HEK293 (cell line): ENCODE data around the gene ABCC3.

ENCODE experiments used
- CTCF ChIA-PET: fragments of 350-600 bp; formaldehyde crosslinking; extraction: SDS; loops from one replicate; lab custom pipeline; 2021; ENCODE audit warnings: antibody characterized with exemption; lab: Yijun Ruan, JAX
- POLR2A ChIA-PET: fragments of 300-600 bp; formaldehyde crosslinking; extraction: SDS; loops from one replicate; lab custom pipeline; 2020; ENCODE audit warnings: antibody characterized with exemption, inconsistent platforms; lab: Yijun Ruan, JAX
- H3K27ac ChIP-seq: fragments of 200-500 bp; sonication (Bioruptor generic); 2 replicates; pipeline ENCODE4 v1.5.1; 2014; ENCODE audit warnings: low read depth, low read length, control low read depth, inconsistent platforms; ENCODE audit errors: extremely low read depth
- H3K36me3 ChIP-seq, 2 experiments: fragments of 200-500 bp in 1 of 2; sonication (Bioruptor generic) in 1 of 2; 1 replicate in 1 of 2; 2 replicates in 1 of 2; pipeline ENCODE4 v1.5.1; 2014 to 2017; ENCODE audit warnings: inconsistent platforms in 2 of 2, low read length in 2 of 2; ENCODE audit not compliant: control insufficient read depth in 2 of 2, insufficient read depth in 1 of 2
- H3K4me1 ChIP-seq: fragments of 200-500 bp; sonication (Bioruptor generic); 2 replicates; pipeline ENCODE4 v1.5.1; 2014; ENCODE audit warnings: mild to moderate bottlenecking, low read length, inconsistent platforms; ENCODE audit not compliant: control insufficient read depth, insufficient read depth
- H3K4me3 ChIP-seq: 2 replicates; pipeline ENCODE4 v1.5.1; 2011; ENCODE audit warnings: low read depth, mild to moderate bottlenecking, control low read depth, low read length, moderate library complexity
- H3K9me3 ChIP-seq: fragments of 200-500 bp; sonication (Bioruptor generic); 2 replicates; pipeline ENCODE4 v1.5.1; 2014; ENCODE audit warnings: low read depth, low read length, inconsistent platforms; ENCODE audit not compliant: control insufficient read depth, insufficient read depth
- OSR2 ChIP-seq: fragments of 450-650 bp; formaldehyde crosslinking; IDR thresholded peaks from 2 replicates; pipeline ENCODE4 v1.5.1; 2016; ENCODE audit warnings: missing biosample characterization, missing genetic modification characterization
- PATZ1 ChIP-seq: fragments of 450-650 bp; formaldehyde crosslinking; IDR thresholded peaks from 2 replicates; pipeline ENCODE4 v1.5.1; 2016; ENCODE audit warnings: missing biosample characterization, missing genetic modification characterization
- PRDM1 ChIP-seq: fragments of 450-650 bp; formaldehyde crosslinking; IDR thresholded peaks from 2 replicates; pipeline ENCODE4; 2016; ENCODE audit warnings: missing biosample characterization, missing genetic modification characterization
- PRDM10 ChIP-seq: fragments of 450-650 bp; formaldehyde crosslinking; IDR thresholded peaks from 2 replicates; pipeline ENCODE4 v1.5.1; 2016; ENCODE audit warnings: missing biosample characterization, missing genetic modification characterization
- PRDM6 ChIP-seq: fragments of 450-650 bp; formaldehyde crosslinking; IDR thresholded peaks from 2 replicates; pipeline ENCODE4 v1.5.1; 2017; ENCODE audit warnings: missing biosample characterization, missing genetic modification characterization
- SETDB1 ChIP-seq: IDR thresholded peaks from one replicate; pipeline ENCODE4 v1.6.1; 2017; ENCODE audit warnings: mild to moderate bottlenecking, low read length, moderate library complexity, mixed read lengths; ENCODE audit not compliant: insufficient read length
- TSHZ1 ChIP-seq: fragments of 450-650 bp; formaldehyde crosslinking; IDR thresholded peaks from 2 replicates; pipeline ENCODE4 v1.5.1; 2016; ENCODE audit warnings: missing biosample characterization, missing genetic modification characterization, borderline replicate concordance
- ZBTB11 ChIP-seq: fragments of 450-650 bp; formaldehyde crosslinking; conservative IDR thresholded peaks from 2 replicates; pipeline ENCODE4 v1.5.1; 2016; ENCODE audit warnings: low read depth, missing biosample characterization, missing genetic modification characterization
- ZBTB6 ChIP-seq: fragments of 450-650 bp; formaldehyde crosslinking; IDR thresholded peaks from 2 replicates; pipeline ENCODE4 v1.5.1; 2017; ENCODE audit warnings: missing biosample characterization, missing genetic modification characterization
- ZNF202 ChIP-seq: fragments of 450-650 bp; formaldehyde crosslinking; IDR thresholded peaks from 2 replicates; pipeline ENCODE4 v1.5.1; 2016; ENCODE audit warnings: missing biosample characterization, missing genetic modification characterization, borderline replicate concordance
- ZNF341 ChIP-seq: fragments of 450-650 bp; formaldehyde crosslinking; IDR thresholded peaks from 2 replicates; pipeline ENCODE4; 2016; ENCODE audit warnings: low read depth, missing biosample characterization, missing genetic modification characterization
- ZNF600 ChIP-seq: fragments of 450-650 bp; formaldehyde crosslinking; IDR thresholded peaks from 2 replicates; pipeline ENCODE4 v1.5.1; 2016; ENCODE audit warnings: missing biosample characterization, missing genetic modification characterization
- ZNF660 ChIP-seq: fragments of 450-650 bp; IDR thresholded peaks from 2 replicates; pipeline ENCODE4 v1.5.1; 2018; ENCODE audit warnings: missing biosample characterization, mild to moderate bottlenecking, missing genetic modification characterization

Gene ABCC3

GRCh38 chr17:50681263-50682200 is 46.9 kb downstream of the ABCC3 start (continued):
- TF ChIP-seq PRDM10 (tag by site-specific recombination) (peak; percentile 55), PATZ1 (tag by site-specific recombination) (0 out of 2 replicates have a peak, but pooled peaks have one; percentile 25), ZNF202 (tag by site-specific recombination) (no peak), ZNF600 (tag by site-specific recombination) (peak; percentile 100), OSR2 (tag by site-specific recombination) (no peak), PRDM1 (peak; percentile 93), SETDB1 (no peak)

- ChIA-PET CTCF (interaction anchor here (0.5 to 3.3 kb wide), 9 partner anchors 10 to 481 kb away, joined by 3 to 23 read pairs (median 6); no protein-coding TSS in a partner anchor), POLR2A (no interaction called here)
- peaks cover 6% of the 10 kb centered on the region; the same call in 1 of the 2 replicates for H3K4me1 ChIP-seq
- TF ChIP-seq ZNF341 (tag by site-specific recombination) (0 out of 2 replicates have a peak, but pooled peaks have one; percentile 24), ZBTB6 (tag by site-specific recombination) (peak; percentile 77; the same call in 1 of the 2 replicates), PRDM6 (no peak), TSHZ1 (no peak), ZNF660 (tag by site-specific recombination) (no peak), ZBTB11 (no peak)
- no peaks in the 10 kb centered on the region for H3K36me3 ChIP-seq
- no peak overlapping the region for H3K27ac ChIP-seq
- no peaks in the 10 kb centered on the region for H3K9me3 ChIP-seq
- H3K4me3 ChIP-seq: no peak overlapping the region
Measured at GRCh38 chr17:50682441-50682840, 47.8 kb downstream of the ABCC3 start.
